ENCODE results near the gene OXLD1.

DNA sequence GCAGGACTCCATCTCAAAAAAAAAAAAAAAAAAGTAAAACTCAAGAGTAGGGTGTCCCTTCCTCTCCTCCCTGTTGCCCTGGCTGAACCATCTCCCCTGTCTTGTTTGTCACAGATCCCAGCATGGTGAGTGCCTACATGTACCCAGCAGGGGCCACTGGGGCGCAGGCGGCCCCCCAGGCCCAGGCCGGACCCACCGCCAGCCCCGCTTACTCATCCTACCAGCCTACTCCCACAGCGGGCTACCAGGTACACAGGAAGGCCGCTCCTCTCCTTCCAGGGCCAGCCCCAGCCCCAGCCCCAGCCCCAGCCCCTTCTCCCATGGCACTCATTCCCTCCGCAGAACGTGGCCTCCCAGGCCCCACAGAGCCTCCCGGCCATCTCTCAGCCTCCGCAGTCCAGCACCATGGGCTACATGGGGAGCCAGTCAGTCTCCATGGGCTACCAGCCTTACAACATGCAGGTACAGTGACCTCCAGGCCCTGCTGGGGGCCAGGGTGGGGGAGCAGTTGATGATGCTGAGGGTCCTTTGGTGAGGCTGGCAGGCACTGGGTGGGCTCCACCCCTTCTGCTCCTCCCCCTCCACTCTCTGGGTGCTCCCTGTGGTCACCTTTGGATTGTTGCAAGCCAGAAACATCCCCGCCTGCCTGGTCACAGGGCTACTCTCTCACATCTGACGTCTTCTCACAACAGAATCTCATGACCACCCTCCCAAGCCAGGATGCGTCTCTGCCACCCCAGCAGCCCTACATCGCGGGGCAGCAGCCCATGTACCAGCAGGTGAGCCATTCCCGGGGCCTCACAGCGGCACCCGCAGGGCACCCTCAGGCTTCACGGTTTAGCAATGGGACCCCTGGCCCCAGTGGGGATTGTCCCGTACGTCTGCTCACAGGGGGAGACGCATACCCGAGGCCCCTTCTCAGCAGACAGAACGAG is 34.2 kb upstream of the OXLD1 start:
- TF ChIP-seq, protein P1, sequence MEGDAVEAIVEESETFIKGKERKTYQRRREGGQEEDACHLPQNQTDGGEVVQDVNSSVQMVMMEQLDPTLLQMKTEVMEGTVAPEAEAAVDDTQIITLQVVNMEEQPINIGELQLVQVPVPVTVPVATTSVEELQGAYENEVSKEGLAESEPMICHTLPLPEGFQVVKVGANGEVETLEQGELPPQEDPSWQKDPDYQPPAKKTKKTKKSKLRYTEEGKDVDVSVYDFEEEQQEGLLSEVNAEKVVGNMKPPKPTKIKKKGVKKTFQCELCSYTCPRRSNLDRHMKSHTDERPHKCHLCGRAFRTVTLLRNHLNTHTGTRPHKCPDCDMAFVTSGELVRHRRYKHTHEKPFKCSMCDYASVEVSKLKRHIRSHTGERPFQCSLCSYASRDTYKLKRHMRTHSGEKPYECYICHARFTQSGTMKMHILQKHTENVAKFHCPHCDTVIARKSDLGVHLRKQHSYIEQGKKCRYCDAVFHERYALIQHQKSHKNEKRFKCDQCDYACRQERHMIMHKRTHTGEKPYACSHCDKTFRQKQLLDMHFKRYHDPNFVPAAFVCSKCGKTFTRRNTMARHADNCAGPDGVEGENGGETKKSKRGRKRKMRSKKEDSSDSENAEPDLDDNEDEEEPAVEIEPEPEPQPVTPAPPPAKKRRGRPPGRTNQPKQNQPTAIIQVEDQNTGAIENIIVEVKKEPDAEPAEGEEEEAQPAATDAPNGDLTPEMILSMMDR (optimal IDR thresholded peaks at IDR 0.05 in 1 of 3, IDR thresholded peaks at IDR 0.05 in 1 of 3, conservative IDR thresholded peaks at IDR 0.05 in 1 of 3; ENCODE audit: extremely low read depth in 1 of 3, insufficient read depth in 2 of 3, low read length in 3 of 3): no peak
- TF ChIP-seq EZH2 (IDR thresholded peaks at IDR 0.05; ENCODE audit: low read length): no peak

Data from keratinocyte (primary cell).